Measurements from ENCODE around the gene SLIT3. TPM values are rescaled to one million over a fixed set of nuclear protein-coding genes. Genes with fewer than 3 reads are reported as not detected.

SLIT3 gene
- total RNA-seq, 1 experiment from 2014 or later, result 0.92 TPM

DNA sequence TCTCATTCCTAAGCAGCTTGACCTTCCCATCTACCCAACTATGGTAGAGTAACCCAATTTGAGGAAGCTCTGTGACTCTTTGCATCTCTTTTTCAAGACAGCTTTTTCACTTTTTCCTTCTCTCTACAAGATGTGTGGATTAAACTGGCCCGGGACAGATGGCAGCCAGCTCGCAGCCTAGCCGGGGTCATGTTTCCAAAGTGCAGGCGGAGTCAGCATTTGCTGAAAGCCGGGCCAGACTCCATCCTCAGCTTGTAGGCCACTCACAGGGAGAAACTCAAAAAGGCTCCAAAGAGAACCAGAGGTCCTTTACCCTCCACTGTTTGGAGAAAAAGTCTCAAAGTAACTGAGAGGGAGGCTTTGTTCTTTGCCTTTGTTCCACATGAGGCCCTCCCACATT is 435.0 kb downstream of the SLIT3 start:
- H4K5ac ChIP-seq (ENCODE audit: insufficient read length, low read depth, low read length), result no peak overlapping the region
- H3K9me3 Mint-ChIP-seq, result no peaks in the 10 kb centered on the region
- no peak overlapping the region for H3K18ac ChIP-seq (ENCODE audit: insufficient read length, low read depth, low read length)
- H2BK15ac ChIP-seq (ENCODE audit: low read depth, low read length), result no peak overlapping the region
- no peaks in the 10 kb centered on the region for H3K27me3 ChIP-seq (ENCODE audit: insufficient read depth, low read length)
- no peak overlapping the region for H3K23ac ChIP-seq (ENCODE audit: insufficient read length, low read depth, low read length)
- peaks cover 8 to 11% of the 10 kb centered on the region in 2 experiments for H3K4me1 Mint-ChIP-seq
- H3K4me1 ChIP-seq (ENCODE audit: insufficient read depth, low read length), result no peaks in the 10 kb centered on the region; the same call in 1 of the 2 replicates
- H2BK5ac ChIP-seq (ENCODE audit: insufficient read length, low read length), result no peak overlapping the region
- no peak overlapping the region for H2BK12ac ChIP-seq (ENCODE audit: insufficient read length, low read depth, low read length)
- no peaks in the 10 kb centered on the region for H3K23me2 ChIP-seq (ENCODE audit: insufficient read length, low read depth, low read length, poor library complexity, severe bottlenecking)
- no CpG with 5 or more reads among the region's 5 CpGs for WGBS (ENCODE audit: extremely low coverage, insufficient read length, low lambda C conversion rate)
- H2AK5ac ChIP-seq (ENCODE audit: insufficient read length, low read length), result no peak overlapping the region
- no peak overlapping the region for H4K8ac ChIP-seq (replicated peaks; ENCODE audit: insufficient read length, low read depth, low read length)
- H3T11ph ChIP-seq (ENCODE audit: low read length), result no peak overlapping the region
- H3K56ac ChIP-seq (ENCODE audit: insufficient read length, low read depth, low read length), result no peak overlapping the region
- DNase-seq, result peak; percentile 57
- H3K4me2 ChIP-seq (ENCODE audit: insufficient read depth, insufficient read length, low read length), result no peak overlapping the region
- H2AFZ ChIP-seq (ENCODE audit: low read length), result no peak overlapping the region
- 0 out of 7 replicates have a peak overlapping the region, but pooled peaks of 1 of the 3 experiments have one; percentile 15 for H3K27ac Mint-ChIP-seq
- no peak overlapping the region for H3K27ac ChIP-seq (ENCODE audit: insufficient read length, low read depth, low read length)
- H3K27me3 Mint-ChIP-seq (ENCODE audit: low read depth), result peaks cover 5% of the 10 kb centered on the region
- H3K9ac ChIP-seq (ENCODE audit: extremely low read depth, insufficient read length, low read length), result no peak overlapping the region
- TF ChIP-seq, protein P1, sequence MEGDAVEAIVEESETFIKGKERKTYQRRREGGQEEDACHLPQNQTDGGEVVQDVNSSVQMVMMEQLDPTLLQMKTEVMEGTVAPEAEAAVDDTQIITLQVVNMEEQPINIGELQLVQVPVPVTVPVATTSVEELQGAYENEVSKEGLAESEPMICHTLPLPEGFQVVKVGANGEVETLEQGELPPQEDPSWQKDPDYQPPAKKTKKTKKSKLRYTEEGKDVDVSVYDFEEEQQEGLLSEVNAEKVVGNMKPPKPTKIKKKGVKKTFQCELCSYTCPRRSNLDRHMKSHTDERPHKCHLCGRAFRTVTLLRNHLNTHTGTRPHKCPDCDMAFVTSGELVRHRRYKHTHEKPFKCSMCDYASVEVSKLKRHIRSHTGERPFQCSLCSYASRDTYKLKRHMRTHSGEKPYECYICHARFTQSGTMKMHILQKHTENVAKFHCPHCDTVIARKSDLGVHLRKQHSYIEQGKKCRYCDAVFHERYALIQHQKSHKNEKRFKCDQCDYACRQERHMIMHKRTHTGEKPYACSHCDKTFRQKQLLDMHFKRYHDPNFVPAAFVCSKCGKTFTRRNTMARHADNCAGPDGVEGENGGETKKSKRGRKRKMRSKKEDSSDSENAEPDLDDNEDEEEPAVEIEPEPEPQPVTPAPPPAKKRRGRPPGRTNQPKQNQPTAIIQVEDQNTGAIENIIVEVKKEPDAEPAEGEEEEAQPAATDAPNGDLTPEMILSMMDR (conservative IDR thresholded peaks at IDR 0.05), result no peak
- H3K36me3 Mint-ChIP-seq (ENCODE audit: insufficient read depth in 1 of 3, low read depth in 3 of 3), result no peaks in the 10 kb centered on the region
- H3K79me2 ChIP-seq (ENCODE audit: insufficient read depth, low read length), result no peaks in the 10 kb centered on the region
- no peak overlapping the region for H3K4me3 Mint-ChIP-seq
- no peak overlapping the region for H3K14ac ChIP-seq (ENCODE audit: insufficient read depth, low read length)
- H3K4ac ChIP-seq (ENCODE audit: low read depth, low read length), result no peak overlapping the region
- H4K20me1 ChIP-seq (ENCODE audit: control insufficient read depth, insufficient read depth, insufficient read length), result no peaks in the 10 kb centered on the region
- H3K9me3 ChIP-seq (ENCODE audit: control insufficient read depth, low read depth, low read length), result no peaks in the 10 kb centered on the region
- H2BK120ac ChIP-seq (ENCODE audit: low read depth, low read length, poor library complexity, severe bottlenecking), result no peak overlapping the region
- H3K79me1 ChIP-seq (ENCODE audit: insufficient read depth, low read depth, low read length, poor library complexity, severe bottlenecking), result no peaks in the 10 kb centered on the region
- no peak overlapping the region for H4K91ac ChIP-seq (ENCODE audit: insufficient read length, low read depth, low read length)
- no peak overlapping the region for H2BK20ac ChIP-seq (ENCODE audit: low read depth, low read length, poor library complexity, severe bottlenecking)
